NCI-H2107 (cell line): ENCODE results near the gene MPDU1.
"Not testable (repeated sequence)": the region's sequence is repeated elsewhere in the genome, so short reads cannot be mapped to it uniquely, and the experiment has no call there.

Experiments
- DNase-seq: peaks from one replicate; lab custom pipeline; 2025; lab: John Stamatoyannopoulos, UW

Gene MPDU1

DNA sequence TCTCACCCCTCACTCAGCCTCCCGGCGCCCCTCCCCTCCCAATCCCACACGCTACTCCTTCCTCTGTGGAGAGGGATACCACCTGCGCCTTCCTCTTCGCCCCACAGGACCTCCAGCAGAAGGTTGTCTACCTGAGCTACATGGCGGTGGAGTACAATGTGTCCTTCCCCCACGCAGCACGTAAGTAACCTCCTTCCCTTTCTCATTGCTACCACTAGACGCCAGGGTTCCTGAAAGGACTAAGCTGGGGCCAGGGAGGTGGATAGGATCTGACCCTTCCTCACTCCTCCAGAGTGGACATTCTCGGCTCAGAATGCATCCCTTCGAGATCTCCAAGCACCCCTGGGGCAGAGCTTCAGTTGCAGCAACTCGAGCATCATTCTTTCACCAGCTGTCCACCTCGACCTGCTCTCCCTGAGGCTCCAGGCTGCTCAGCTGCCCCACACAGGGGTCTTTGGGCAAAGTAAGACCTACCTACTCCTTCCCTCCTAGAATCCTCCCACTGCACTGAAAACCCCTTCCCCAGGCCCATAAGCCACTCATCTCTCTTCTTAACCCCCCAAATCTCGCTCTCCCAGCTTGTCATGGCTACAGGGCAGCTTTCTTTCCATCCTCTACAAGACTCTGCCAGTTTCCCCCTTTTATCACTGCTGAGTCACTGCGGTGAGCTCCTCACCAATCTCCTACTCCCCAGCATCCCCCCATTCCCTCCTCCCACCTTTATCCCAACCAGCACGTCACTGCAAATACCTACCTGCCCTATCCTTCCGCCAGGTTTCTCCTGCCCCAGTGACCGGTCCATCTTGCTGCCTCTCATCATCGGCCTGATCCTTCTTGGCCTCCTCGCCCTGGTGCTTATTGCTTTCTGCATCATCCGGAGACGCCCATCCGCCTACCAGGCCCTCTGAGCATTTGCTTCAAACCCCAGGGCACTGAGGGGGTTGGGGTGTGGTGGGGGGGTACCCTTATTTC lies 2.8 kb upstream of the MPDU1 start:
- DNase-seq: no peak

DNA sequence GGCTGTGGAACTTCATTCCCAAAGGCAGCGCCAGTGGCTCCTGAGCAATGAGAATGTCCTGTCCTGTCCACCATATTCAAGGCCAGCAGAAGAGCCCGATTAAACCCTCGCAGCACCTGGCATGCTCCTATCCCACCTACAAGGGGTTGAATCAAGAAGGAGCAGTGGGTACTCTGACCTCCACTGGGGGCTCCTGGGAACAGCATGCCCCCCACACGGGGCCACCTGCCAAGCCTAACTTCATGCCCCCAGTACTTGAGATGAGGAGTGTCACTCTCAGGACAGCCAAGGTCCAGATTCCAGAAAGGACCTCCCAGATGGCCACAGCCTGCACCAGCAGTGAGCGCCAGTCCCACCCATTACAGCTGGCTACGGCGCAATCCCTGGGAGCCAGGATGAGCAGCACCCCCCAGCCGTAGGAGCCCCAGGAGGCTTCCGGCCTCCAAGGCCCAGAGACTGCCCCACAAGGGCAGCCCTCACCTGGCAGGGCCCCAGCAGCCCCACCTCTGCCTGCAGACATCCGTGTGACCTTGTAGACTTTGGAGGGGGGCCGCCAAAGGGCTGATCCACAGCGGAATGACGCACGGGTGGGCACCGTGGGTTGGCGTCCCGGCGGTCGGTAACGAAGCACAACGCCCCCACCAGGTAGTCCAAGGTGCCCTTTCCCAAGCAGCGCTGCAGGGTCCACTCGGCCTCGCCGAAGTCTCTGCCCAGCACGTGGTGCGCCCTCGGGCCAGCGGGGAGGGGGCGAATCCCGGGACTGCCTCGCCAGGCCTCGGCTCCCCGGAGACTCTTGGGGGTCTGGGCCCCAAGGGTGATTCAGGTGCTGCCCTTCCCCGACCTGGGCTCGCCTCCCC lies 1.0 kb upstream of the MPDU1 start:
- DNase-seq: no peak

DNA sequence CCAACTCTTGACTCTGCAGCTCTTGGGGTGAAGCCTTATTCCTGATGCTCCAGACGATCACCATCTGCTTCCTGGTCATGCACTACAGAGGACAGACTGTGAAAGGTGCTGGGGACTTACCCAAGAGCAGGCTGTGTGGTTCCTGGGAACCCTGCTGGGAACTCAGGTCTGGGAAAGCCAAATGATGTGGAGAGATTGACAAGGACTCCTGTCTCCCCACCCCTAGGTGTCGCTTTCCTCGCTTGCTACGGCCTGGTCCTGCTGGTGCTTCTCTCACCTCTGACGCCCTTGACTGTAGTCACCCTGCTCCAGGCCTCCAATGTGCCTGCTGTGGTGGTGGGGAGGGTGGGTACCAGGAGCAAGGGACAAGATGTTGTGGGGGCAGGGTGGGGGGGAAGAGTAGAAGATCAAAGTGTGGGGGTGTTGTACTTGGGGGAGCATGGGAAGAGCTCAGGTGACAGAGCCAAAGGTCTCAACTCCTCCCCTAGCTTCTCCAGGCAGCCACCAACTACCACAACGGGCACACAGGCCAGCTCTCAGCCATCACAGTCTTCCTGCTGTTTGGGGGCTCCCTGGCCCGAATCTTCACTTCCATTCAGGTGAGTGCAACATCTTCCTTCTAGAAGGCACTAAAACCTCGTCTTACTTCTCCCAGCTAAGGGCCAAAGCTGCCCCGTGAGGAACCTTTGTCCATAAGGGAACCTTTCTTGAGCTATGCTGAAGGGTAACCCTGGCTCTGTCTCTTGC lies 3.2 kb downstream of the MPDU1 start:
- no peak for DNase-seq

DNA sequence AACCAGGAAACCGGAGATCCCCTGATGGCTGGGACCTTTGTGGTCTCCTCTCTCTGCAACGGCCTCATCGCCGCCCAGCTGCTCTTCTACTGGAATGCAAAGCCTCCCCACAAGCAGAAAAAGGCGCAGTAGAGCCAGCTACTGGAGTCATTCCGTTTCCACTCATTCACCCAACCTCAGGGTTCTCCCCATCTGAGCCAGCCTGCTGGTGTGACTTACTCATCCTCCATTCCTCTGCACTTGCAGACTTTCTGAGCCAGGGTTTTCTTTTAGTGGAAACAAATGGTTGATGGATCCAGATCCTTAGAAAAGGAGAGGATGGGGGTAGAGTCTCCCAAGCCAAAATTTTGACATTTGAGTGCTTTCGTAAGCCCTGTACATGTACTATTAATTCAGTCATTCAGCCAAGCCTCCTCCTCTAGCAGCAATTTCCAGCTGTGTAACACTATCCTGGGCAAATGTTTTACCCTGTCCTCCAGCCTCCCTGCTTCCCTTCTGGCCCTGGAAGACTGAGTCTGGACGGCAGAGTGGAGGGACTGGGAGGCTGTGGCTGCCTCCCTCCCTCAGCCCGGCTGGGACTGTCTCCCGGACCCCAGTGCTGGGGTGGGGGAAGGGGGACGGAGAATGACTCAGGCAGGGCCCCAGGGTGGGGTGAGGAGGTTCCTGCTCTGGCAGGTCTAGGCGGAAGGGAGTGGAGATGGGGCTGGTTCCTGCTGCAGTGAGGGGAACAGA lies 3.9 kb downstream of the MPDU1 start:
- DNase-seq: no peak

DNA sequence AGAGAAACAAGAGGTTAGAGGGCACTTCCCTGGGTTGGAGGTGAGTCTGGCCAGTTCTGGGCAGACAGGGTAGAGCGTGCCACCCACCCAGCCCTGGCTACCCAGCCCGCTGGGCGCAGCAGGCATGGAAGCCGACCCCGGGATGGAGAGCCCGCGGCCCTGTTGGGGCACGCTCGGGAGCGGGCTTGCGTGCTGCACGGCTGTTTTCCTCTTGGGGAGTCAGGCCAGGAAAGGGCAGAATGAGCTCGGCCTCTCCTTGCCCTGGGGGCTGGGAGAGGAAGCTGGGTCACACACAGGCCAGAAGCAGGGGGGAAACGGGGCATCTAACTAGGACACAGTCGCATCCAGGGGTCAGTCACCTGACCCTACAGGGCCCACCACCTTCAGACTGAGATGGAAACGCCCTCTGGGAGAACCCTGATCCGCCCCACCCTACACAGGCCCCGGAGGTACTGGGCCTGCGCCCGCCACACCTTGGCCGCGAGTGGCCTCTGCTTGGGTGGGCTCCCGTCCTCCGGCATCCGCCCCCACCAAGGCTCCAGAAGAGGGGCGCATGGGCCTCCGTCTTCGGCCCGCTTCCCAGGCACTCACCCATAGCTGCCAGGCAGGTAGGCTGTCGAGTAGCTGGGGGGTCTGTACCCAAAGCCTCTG lies 5.0 kb downstream of the MPDU1 start:
- DNase-seq: no peak

DNA sequence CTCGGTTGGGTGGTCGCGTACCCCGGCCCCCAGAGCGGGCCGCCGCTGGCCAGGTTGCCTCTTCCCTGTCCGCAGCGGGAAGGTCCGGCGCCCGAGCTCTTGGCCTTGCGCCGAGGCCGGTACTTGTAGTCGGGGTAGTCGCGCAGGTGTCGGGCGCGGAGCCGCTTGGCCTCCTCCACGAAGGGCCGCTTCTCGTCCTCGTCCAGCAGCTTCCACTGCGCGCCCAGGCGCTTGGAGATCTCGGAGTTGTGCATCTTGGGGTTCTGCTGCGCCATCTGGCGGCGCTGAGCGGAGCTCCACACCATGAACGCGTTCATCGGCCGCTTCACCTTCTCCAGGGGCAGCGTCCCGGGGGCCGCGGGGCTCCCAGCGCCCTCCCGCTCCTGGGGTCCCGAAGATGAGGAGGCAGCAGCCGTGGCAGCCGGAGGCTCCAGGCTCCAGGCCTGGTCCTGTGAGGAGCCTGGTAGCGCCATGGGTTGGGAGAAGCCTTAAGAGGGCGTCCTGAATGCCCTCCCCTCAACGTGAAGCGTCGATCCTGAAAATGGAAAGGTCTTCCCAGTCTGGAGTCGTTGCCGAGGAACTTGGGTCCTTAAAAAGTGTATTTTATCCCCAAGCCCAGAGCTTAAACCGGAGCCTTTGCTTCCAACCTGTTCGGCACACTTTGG lies 5.7 kb downstream of the MPDU1 start:
- no peak for DNase-seq

DNA sequence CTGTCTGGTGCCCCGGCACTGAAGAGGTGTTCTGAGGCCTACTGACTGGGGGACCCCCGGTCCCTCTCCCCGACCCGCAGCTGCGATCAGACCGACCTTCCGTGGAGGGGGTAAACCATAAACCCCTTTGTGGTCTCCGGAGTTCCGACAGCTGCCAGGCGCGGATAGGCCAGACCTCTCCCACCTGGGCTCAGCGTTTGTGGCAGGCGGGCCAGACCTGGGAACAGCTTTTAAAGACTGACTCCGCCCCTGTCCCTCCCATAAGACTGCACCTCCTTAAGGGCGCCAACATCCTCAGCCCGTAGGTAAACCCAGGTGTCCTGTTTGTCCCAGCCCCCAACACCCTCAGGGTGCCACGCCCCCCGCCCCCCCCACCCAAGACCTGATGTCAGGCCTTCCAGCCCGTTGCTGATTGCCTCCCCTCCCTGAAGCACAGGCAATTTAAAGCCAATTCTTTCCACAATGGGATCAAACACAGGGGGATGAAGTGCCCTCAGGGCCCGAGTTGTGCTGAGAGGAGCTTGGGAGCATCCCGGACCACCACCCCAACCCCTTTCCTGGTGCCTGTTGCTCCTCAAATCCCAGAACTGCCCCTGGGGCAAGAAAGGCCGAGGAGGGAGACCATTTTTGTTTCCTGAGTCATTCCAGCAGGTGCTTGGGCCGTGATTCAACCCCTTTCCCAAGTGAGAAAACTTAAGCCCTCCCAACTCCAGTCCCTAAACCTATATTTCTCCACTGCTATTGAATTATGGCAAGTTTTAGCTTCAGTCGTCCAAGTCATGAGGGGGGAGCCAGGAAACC lies 6.4 kb downstream of the MPDU1 start, which contains the start of gene SOX15:
TSS of gene SOX15 (minus strand) at position 204 of the 801 bp plus-strand sequence. CDS start 418 bp downstream, outside the sequence.
- no peak for DNase-seq

DNA sequence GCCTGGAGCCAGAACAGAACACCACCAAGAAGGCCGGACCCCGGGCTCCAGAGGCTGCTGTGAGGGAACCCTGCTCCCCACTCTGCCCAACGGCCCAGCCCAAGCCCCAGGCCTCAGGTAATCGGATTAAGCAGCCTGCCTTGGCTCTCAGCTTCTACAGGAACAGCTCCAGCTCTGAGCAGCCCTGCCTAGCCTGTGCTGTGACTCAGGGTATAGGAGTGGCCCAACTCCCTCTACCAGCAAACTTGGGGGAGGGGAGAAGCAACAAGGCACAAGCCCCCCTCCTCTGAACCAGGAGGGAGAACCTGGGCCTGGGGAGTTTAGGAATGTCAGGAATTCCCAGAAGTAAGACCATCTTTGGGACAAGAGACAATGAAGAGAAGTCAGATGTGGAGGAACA lies 7.1 kb downstream of the MPDU1 start:
- no peak for DNase-seq

DNA sequence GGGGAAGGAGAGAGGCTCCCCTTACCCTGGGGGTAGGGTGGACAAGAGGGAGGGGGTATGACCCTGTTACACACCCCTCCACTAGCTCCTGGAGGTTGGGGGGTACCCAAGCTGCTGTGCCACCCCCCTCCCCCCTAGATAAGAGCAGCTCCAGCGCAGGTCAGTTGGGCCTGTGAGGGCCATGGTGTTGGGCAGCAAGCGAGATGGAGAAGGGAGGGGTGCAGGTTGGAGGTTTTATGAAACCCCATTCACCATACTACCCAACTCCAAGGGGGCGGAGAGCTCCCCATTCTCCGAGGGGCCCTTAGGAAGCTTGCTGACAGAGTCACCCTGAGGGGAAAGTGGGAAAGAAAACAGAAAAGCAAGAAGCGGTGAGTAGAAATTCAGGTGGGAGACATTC lies 7.9 kb downstream of the MPDU1 start:
- DNase-seq: no peak

DNA sequence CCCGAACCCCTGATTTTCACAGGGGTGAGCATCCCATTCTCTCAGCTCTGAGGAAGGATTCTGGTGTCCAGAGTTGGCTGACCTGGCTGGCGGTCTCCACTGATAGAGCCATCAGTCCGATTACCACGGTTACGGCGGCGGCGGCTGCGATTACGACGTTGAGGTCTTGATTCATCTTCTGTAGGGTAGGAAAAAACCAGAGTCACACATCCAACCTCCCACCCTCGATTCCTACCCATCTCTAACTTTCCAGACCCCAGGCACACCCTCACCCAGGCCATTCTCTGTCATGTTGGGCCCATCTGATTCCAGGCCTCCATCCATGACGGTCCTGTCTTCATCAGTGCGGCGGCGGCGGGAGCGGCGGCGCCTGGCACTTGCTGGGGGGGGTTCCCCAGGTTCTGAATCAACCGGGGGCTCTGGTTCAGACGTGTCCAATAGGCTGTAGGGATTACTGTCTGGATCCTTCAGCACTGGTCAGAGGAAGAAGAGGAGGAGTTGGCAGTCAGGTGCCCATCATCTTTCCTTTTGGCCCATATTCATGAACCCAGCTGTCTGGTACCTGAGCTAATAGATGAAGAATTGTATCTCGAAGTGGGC lies 8.9 kb downstream of the MPDU1 start:
- DNase-seq: no peak

DNA sequence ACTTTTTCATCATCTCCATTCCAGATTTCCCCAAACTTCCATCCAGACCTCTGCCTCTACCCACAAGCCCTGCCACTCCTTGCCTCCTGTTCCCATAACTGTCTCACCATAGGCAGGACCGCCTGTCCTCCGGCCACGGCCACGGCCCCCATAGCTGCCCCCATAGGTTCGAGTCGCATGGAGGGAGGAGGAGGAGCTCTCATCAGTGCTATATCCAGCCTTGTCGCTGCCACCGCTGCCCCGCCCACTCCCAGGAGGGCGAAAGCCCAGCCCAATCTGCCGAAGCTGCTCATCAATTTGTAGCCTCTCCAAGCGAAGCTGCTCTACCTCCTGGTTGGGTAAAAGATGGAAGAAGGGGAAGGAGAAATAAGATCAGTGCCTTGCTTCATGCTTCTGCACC lies 9.6 kb downstream of the MPDU1 start:
- DNase-seq: no peak

DNA sequence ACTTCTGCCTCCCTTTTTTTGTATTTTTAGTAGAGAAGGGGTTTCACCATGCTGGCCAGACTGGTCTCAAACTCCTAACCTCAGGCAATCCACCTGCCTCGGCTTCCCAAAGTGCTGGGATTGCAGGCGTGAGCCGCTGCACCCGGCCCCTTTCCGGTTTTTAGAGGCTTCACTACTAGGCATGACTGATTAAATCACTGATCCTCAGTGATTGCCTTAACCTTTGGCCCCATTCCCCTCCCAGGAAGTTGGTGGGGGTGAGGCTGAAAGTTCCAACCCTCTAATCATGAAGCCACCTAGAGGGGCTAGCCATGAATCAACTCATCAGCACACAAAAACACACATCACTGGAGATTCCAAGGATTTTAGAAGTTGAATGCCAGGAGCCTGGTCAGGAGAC lies 13.9 kb downstream of the MPDU1 start:
- not testable (repeated sequence) for DNase-seq

DNA sequence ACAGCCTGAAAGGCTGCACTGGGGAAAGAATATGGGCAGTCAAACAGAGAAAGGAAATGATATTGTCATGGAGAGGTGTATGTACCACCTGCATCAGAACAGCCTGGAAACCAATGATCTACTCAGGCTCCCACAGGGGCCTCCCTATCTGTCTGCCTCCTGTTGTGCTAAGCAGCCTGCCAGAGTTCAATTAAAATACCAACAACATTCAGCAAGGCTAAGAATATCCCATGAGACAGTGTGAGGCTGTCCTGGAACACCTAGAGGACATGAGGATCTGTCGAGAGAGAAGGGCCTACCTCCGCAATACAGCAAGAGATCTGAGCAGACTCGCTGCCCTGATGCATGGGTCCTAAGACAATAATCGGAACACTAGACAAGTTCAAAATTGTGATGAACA lies 22.6 kb downstream of the MPDU1 start:
- no peak for DNase-seq

DNA sequence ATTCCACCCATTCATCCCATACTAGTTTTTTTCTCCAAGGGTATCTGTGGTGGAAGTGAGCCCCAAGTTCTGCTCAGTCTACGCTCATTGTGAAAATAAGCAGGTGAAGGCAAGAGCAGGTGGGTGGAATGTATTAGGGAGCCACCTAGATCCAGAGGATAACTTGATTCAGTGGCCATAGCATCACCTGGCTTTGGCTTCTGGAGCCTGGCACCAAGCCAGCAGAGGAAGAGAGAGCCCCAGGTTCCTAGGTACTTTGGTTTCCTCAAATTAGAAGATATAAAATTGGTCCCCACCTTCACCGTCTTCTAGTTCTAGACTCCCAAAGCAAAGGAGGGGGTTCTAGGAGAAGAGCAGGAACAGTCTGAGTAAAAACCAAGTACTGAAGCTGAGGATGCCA lies 27.0 kb downstream of the MPDU1 start:
- no peak for DNase-seq

DNA sequence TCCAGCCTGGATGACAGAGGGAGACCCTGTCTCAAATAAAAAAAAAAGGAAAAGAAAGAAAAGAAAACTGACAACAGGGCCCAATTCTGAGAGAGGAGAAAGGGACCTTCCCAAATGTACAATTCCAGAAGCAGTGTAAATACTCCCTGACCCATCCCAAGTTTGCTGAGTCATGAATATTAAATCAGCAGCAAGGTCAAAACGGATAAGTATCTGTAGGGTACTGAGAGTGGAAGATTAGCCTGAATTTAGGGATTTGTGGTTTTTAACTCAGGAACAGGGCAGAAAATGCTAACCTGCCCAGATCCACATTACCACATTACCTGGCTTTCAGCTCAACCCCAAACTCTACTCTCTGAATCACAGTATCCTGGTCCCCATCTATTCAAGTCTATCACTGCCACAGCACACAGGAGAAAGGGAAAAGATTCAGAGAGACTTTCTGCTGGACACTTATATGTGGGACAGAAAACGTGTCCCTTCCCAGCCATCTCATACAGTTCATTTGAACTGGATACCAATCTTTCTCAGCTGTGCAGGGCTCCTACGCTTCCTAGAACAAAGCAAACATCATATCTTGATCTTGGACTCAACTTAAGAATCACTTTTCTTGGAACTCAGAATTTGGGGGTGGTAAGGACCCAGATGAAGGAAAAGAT lies 28.1 kb downstream of the MPDU1 start:
- DNase-seq: no peak

DNA sequence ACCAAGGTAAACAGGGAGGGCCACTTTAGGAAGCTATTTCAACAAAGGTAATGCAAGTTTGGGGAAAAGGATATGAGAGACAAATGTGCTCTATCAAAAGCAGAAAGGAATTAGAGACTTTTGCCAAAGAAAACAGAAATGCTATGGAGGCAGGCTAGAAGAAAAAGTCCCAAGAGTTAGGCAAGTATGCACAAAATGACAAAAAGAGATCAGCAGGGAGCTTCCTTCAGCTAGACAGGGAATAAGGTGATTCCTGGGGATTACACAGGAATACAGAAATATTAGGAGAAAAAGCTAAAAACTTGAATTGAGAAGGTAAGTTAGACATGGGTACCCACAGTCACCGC lies 28.6 kb downstream of the MPDU1 start:
- DNase-seq: no peak

DNA sequence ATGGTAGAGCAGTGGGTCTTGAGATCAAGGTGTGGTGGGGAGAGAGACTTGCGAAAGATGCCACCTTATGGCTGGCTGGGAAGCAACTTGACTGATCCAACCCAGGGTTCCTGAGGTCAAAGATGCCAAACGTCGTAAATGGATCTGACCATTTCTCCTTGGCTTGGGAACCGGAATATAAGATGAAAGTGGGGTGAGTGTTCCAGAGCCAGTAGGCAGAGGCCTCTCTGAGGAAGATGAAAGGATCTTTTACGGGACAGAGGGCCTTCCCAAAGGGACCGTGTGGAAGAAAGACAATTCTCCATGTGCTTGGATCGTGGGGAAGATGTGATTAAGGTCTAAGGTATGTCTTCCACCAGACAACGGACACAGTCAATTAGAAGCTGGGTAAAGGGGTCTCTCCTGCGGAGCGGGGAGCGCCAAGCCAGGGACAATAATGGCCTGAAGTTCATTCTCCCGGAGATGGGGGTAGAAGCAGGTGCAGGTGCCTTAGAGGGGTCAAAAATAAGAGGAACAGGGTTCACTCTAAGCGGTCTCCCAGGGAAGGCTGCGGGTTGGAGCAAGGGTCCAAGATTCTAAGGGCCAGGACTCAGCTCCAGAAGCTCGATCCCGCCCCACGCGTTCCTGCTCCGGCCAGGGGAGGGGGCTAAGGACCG lies 30.2 kb downstream of the MPDU1 start:
- DNase-seq: no peak
